Hypothalamus (tissue), 51 donors: ENCODE data around the gene KLHL13.
"Not testable (repeated sequence)": the region's sequence is repeated elsewhere in the genome, so short reads cannot be mapped to it uniquely, and the experiment has no call there.

ENCODE experiments used
- DNase-seq, 51 donors: peaks; one replicate each; lab custom pipeline; 2025; lab: John Stamatoyannopoulos, UW

KLHL13 gene

DNA sequence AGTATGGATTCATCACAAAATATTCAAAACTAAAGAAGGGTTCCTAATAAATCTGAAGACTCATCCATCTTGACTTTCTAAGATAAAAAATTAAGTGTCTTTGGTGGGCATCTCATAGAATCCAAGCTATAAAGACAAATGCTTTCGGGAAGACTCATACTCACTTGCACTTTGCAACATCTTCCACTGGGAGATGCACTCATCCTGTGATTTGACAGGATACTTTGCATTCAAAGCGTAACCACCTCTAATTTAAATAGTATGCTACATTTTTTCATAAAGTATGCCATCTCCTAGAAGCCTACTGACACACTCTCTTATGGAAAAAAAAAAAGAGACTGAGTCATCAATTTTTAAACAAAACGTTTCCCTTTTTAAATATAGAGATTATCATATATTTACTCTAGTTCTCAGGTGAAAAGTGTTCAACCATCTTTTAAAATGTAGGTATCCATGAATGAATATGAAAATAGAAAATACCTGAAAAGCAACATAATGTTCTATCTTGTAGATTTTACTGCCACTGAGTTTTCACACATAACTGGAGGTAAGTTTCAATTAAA lies 119.6 kb downstream of the KLHL13 start:
- no peak for DNase-seq

- DNase-seq: no peak
Observed at GRCh38 chrX:117996408-117996807, 120.2 kb downstream of the KLHL13 start.

DNA sequence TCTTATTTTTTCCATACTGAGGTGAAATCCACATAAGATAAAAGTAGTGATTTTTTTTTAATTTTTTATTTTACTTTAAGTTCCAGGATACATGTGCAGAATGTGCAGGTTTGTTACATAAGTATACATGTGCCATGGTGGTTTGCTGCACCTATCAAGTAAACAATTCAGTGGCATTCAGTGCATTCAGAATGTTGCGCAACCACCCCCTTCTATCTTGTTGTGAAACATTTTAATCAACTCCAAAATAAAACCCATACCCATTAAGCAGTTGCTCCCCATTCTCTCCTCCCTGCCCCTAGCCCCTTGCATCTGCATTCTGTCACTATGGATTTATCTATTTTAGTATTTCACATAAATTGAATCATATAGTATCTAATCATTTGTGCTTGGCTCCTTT lies 121.2 kb downstream of the KLHL13 start:
- DNase-seq: no peak

GRCh38 chrX:117992192-117992723 lies 124.4 kb downstream of the KLHL13 start:
- DNase-seq: no peak

DNA sequence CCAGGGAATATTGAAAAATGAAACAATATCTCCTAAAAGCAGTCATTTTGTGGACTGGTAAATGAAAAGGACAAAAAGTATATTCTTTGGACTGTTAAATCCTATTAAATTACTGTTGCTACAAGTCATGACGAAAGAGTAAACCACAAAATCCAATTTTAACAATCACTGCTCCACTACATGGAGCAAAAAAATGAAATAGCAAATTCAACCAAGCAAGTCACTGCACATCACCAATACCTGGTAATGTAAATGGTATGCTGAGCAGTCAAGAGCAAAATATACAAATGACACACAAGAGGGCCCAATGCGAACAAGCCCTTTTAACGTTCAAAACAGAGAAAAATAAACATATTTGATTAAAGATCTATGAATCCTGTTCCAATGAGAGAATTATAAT lies 126.2 kb downstream of the KLHL13 start:
- DNase-seq: no peak

DNA sequence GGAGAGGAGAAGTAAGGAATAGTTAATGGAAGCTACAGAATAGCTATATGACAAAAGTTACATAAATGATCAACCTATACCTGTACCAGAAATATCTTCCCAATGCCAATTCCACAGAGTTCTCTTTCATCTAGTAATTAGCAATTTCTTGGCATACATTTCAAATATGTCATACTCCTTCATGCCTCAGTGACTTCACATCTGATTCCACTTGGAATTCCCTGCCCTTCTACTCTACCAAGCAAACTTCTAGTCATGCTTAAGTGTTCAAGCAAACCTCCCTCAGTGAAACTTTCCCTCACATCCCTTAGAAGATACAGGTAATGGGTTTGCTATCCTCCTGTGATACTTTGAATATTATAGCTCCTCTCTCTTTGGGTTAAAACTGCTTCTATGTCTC lies 127.1 kb downstream of the KLHL13 start:
- DNase-seq: no peak

- no peak for DNase-seq
Observed at GRCh38 chrX:117987373-117987772, 129.2 kb downstream of the KLHL13 start.

DNA sequence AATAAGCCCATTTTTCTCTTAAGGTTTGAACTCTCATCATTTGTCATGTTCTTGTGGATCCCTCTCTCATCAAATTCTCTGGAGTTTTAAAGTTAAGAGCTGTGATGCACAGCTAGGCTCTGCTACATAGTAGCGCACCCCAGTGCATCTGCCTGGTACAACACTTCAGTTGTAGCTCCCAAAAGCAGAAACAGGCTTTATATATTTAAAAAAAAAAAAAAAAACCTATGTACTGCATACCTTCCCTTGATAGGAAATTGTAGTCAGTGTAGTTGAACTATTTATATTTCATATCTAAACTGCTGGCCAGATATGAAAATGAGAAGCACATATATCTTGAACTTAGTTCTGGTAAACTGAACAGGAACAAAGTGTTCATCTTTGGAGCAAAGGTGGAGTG lies 131.4 kb downstream of the KLHL13 start:
- no peak for DNase-seq

DNA sequence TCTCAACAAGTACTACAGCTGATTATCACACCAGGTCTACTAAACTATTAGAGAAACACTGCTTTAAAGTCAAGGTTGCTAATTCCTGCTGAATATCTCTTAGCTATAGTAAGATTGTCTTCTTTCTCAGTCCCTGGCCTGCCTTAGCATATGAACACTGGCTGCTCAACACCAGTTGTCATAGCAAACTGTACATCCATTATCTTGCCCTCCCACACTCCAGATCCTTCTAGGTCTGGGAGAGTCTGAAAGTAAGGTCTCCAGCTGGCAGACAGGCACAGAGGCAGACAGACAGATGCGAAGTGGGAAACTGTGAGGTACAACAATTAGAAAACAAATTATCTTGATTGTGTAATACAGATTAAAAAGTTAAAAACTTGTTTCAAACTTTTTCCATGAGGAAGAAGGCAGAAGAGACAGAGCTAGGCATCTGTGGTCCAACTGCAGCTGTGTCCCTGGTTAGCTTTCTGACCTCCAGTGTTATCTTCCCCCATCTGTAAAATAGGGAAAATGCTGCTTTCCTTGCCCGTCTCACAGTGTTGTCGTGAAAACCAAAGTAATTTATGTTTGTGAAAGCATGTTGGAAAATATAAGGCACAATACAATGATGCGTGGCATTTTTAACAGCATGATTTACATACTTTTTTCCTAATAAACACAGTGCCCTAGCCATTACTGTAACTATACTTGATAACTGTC lies 133.8 kb downstream of the KLHL13 start:
- DNase-seq: no peak

- no peak for DNase-seq
Observed at GRCh38 chrX:117978402-117978801, 138.2 kb downstream of the KLHL13 start.

DNA sequence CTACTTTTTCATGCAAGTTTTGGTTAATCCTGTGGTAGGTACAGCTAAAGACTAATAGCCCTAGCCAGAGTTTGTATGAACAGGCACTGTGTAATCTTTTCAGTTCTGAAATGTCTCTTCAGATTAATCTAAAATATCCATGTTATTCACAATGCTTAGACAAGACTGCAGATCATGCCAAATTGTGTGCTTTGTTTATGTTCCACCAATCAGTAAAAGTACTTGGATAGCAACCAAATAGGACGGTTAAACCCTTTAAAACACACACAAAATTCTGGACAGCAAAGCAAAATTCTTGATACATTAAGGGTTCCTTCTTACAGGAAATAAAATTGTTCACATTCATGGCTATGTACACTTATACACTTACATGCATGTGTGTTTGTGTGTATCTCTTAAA lies 139.1 kb downstream of the KLHL13 start:
- DNase-seq: no peak

DNA sequence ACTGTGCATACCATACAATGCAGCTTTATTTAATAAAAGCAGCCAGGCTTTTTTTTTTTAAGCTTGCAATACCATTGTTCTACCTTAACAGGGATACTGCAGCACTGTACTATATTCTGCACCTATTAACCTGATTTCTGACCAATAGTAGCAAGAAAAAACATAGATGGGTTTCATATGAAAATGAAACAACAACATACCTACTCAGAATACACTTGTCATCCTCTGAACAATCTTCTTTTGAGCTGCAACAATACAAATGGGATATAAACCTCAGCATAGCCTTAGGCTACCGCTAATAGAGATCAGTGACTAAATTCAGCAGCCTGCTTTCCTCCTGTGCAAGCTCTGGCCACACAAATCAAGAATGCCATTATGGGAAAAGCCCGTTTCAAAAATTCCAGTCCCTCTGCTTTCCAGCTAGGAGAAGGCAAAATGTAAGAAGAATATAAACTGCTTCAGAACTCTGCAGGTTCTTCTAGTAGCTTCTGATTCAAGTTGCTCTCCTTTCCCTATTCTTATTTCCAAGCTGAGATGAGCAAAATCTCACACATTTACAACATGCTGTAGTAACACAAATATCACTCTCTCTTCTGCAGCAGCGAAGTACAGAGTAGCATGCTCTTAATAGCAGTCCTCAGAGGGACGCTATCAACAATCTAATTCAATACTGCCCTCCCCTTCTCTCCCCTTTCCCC lies 143.4 kb downstream of the KLHL13 start:
- DNase-seq: no peak

- peak in 3 of 51 donors; percentile 0 to 8 (median 0) for DNase-seq
Observed at GRCh38 chrX:117972711-117973109, 143.9 kb downstream of the KLHL13 start.

DNA sequence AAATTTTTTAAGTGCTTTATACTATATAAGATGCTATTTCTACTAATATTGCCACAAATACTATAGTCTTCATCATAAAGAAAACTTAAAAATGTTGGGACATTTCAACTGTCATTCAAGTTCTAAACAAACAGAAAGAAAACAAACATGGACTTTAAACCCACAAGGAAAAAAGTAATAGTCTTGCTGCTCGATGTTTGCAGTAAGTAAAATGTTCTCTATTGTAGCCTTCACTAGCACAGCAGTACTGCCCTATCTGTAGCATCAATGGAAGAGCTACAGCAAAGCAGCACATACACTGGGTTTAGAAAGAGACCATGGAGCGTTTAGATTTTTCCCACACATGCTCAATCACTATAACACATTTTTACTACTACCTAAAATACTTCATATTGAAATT lies 146.8 kb downstream of the KLHL13 start:
- no peak for DNase-seq

DNA sequence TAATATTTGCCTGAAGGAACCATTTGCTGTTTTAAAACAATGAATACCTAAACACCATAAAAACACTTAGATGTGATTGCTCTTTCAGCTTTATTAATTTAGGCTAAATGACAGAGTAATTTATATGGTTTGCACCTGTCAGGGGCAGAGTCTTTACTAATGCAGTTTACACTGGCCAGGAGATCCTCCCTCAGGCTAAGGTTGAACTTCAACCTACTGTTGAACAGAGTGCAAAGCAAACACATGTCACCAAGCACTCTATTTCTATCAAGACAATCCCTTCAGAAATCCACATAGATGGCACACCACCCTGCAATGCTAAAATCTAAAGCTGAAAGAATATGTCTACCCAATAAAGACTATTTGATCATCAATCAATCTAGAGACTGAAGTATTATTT lies 147.3 kb downstream of the KLHL13 start:
- DNase-seq: no peak

DNA sequence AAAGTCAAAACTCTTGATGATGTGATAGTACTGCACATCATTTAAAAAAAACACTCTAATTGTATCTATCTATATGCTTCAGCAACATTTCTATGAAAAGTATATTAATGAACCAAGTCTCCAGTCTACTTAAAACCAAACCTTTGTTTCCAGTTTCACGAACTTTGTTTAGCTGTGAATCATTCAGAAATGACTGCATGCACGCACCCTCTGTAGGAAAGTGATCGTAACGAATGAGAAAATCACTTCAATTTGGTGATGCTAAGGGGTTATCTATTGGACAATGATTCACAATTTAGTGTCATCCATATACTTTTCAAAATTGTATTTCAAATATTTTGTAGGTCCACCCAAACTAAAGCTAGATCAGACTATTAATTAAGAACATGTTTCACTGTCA lies 157.6 kb downstream of the KLHL13 start:
- no peak for DNase-seq

DNA sequence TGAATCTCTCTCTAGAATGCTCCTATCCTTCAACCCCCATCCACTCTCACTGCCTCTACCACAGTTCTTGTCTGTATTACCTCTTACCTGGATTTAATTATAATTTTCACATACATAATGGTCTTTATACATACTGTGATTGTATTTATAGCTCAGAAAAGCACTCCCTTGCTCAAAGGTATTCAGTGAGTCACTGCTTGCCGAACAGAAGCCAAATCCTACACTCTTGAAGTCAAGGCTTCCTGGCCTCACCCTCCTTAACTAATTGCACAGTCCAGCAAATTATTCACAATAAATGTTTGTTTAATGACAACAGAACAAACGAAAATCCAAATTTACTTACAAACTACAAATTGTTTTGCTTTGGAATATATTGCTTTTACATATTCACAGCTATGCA lies 159.5 kb downstream of the KLHL13 start:
- DNase-seq: no peak

DNA sequence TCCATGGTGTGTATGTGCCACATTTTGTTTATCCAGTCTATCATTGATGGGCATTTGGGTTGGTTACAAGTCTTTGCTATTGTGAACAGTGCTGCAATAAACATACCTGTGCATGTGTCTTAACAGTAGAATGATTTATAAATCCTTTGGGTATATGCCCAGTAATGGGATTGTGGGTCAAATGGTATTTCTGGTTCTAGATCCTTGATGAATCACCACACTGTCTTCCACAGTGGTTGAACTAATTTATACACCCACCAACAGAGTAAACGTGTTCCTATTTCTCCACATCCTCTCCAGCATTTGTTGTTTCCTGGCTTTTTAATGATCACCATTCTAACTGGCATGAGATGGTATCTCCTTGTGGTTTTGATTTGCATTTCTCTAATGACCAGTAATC lies 177.3 kb downstream of the KLHL13 start:
- not testable (repeated sequence) for DNase-seq

- DNase-seq: no peak
Observed at GRCh38 chrX:117936118-117936517, 180.5 kb downstream of the KLHL13 start.

GRCh38 chrX:117930116-117930515 lies 186.5 kb downstream of the KLHL13 start:
- not testable (repeated sequence) for DNase-seq

DNA sequence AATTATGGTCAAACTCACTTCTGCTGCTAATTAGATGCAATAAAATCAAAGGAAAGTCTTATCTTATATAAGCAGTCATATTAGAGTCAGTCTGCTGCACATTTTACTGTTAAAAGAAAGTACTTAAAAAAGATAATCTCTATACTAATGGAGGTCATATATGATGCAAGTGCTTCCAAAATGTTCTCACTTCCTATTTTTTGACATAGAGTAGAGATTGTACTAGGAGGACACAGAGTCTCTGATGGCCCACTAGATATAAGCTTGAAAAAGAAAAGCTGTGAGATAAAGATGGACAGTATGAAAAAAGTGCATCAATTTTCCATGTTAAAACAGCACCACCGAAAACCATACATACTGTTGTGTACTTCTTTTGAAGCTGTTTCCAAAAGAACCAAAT lies 196.9 kb downstream of the KLHL13 start:
- no peak for DNase-seq

DNA sequence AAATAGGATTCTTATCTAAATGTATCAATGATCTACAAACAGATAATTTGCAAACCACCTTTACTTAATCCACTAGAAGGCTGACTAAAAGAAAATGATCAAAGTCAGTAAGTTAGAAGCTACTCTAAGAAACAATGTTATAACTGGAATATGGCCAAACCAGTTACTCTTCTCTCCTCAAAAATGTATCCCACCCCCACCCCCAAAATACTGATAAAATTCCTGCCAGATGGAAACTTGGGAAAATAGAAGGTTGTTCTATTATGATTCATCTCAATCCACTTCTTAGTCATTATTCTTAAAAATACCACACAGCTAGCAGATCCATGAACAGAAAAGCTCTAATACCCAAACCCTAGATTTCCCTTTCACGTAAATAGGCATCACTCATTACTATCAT lies 206.4 kb downstream of the KLHL13 start:
- no peak for DNase-seq
